IgD-negative memory B cell (primary cell): Measurements from ENCODE around the gene TMEM229B. TPM values are rescaled to one million over a fixed set of nuclear protein-coding genes. Genes with fewer than 3 reads are reported as not detected.

ENCODE experiments used
- H3K27ac Mint-ChIP-seq, 3 donors: one replicate each; pipeline ENCODE4 v1.8.0; 2020 to 2022; ENCODE audit warnings: mild to moderate bottlenecking in 3 of 3, mixed read lengths in 3 of 3, moderate library complexity in 1 of 3
- H3K27me3 Mint-ChIP-seq: one replicate; pipeline ENCODE4 v1.8.0; 2021; ENCODE audit warnings: mixed read lengths
- H3K36me3 Mint-ChIP-seq: one replicate; pipeline ENCODE4 v1.8.0; 2020; ENCODE audit warnings: mild to moderate bottlenecking, mixed read lengths
- H3K4me1 Mint-ChIP-seq, 3 donors: one replicate each; pipeline ENCODE4 v1.8.0; 2020 to 2022; ENCODE audit warnings: mixed read lengths in 3 of 3, mild to moderate bottlenecking in 1 of 3
- H3K4me3 Mint-ChIP-seq, 4 donors: one replicate each; pipeline ENCODE4 v1.8.0; 2020 to 2022; ENCODE audit warnings: mild to moderate bottlenecking in 4 of 4, mixed read lengths in 4 of 4, moderate library complexity in 3 of 4
- H3K9me3 Mint-ChIP-seq, 3 donors: one replicate each; pipeline ENCODE4 v1.8.0; 2020 to 2021; ENCODE audit warnings: mixed read lengths in 3 of 3, mild to moderate bottlenecking in 1 of 3
- polyA plus RNA-seq: library from polyadenylated mRNA; unstranded; fragments of 300-500 nt; fragmentation: Illumina TruSeq; gene quantifications from one replicate; pipeline ENCODE4 v1.2.3, GENCODE V29; 2021

Gene TMEM229B
- polyA plus RNA-seq, 1 donor from 2014 or later, result 7.0 TPM

DNA sequence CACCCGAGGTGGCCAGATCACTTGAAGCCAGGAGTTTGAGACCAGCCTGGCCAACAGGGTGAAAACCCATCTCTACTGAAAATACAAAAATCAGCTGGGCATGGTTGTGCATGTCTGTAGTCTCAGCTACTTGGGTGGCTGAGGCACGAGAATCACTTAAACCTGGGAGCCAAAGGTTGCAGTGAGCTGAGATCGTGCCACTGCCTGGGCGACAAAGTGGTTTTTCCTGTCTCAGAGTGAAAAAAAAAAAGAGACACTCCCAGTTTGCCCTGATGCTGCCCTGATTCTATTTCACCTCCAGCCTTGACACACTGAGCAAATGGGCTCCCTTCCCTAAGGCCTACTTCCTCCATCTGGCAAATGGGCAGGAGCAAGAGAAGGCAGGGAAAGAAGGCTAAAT is 48.0 kb downstream of the TMEM229B start:
- Mint-ChIP-seq H3K27me3 (peaks cover 1% of the 10 kb centered on the region), H3K9me3 (no peaks in the 10 kb centered on the region), H3K27ac (no peak overlapping the region), H3K4me3 (no peak overlapping the region), H3K36me3 (peaks cover 2% of the 10 kb centered on the region), H3K4me1 (peaks cover 0 to 1% (median 0%) of the 10 kb centered on the region in 3 donors)

DNA sequence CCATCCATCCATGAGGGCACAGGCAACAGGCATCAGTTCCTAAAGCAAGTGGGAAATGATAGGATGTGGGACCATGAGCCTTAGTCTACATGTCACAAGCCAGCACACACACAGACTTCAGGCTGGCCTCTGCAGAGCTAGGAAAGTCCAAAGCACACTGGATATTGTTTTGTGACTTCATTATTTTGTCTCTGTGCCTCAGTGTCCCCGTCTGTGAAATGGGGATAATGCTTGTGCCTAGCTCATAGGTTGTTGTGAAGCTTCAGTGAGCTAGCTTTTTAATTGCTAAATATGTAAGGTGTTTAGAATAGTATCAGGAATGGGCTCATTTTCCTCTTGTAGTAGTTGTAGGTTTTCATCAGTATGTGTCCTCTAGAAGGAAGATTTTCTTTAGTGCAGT is 49.6 kb downstream of the TMEM229B start:
- Mint-ChIP-seq H3K9me3 (no peaks in the 10 kb centered on the region), H3K4me1 (peaks cover 0 to 5% (median 3%) of the 10 kb centered on the region in 3 donors), H3K27ac (no peak overlapping the region), H3K4me3 (no peak overlapping the region), H3K27me3 (peaks cover 5% of the 10 kb centered on the region), H3K36me3 (no peaks in the 10 kb centered on the region)

DNA sequence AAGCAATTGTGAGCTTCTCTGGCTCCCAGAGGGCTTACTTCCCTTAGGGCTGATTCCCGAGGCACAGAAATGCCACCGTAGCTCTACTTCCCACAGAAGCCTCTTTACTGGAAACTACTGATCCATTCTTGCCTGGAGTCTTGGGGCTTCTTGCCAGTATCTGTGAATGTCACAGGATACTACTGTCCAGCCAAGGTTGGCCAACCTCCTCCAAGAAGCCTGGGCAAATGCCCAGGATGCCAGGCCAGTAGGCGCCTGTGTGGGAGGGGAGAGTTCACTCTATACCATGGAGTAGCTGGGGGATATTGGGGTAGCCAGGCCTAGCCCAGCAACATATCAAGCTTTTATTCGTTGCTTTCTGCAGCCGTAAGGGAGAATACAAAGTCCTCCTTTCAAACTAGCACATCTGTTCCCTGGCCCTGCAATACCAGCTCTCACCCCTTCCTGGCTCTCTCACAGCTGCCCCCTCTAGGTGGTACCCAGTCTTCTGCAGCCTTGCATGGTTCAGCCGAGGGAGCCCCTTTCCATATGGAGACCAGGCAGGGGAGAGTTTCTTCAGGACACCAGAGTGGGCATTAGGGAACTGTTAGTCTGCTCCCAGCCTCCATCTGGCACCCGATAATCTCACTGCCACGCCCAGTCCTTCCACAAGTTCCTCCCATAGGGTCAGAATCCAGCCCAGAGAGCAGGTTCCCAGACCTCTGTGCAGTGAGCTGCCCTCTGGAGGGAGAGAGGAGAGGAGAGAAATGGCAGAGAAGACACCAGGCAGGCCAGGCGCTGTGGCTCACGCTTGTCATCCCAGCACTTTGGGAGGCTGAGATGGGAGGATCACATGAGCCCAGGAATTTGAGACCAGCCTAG is 52.3 kb downstream of the TMEM229B start:
- Mint-ChIP-seq H3K27me3 (peaks cover 5% of the 10 kb centered on the region), H3K4me3 (no peak overlapping the region), H3K36me3 (peaks cover 2% of the 10 kb centered on the region), H3K4me1 (peaks cover 0 to 5% (median 3%) of the 10 kb centered on the region in 3 donors), H3K27ac (no peak overlapping the region), H3K9me3 (no peaks in the 10 kb centered on the region)

DNA sequence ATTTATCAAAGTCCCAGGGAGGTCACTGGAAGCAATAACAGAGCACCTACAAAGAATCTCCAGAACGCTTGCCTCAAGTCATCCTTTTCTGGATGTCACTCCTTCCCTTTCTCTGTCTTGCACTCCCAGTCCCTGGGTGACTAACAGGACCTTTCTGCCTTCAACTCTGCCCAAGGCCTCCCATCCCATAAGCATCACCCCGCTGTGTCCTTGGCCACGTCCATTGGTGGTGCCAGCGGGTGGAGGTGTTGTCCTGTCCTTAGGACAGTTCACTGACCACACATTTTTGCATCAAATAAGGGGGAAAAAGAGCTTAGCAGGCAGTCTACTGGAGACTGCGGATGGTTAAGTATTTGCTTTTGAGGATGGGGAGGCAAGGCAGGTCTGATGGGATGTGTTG is 52.9 kb downstream of the TMEM229B start:
- peaks cover 5% of the 10 kb centered on the region for H3K27me3 Mint-ChIP-seq
- no peaks in the 10 kb centered on the region for H3K9me3 Mint-ChIP-seq
- H3K27ac Mint-ChIP-seq, result peak overlapping the region in 1 of 3 donors; percentile 39

DNA sequence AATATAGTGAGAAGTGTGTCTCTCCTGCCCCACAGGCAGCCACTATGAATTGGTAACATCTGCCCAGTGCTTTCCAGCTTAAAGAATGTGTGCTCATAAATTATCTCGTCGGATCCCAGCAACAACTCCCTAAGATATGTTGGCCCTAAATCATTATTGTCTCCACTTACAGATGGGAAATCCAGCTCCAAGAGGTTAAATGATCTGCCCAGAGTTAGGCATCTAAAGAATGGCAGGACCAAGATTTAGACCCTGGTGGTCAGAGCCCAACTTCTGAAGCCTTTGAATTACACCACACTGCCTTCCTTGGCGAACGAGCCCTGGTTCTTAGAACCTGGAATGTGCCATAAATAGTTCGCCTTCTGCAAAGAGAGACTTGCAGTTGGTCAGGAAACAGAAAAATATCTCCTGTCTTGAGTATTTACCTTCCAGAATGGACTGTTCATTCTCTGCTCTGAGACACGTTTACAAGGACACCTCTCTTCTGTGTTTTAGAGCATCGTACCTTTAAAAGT is 56.4 kb downstream of the TMEM229B start:
- Mint-ChIP-seq H3K9me3 (no peaks in the 10 kb centered on the region), H3K4me3 (no peak overlapping the region), H3K36me3 (peaks cover 2% of the 10 kb centered on the region), H3K27me3 (peaks cover 8% of the 10 kb centered on the region), H3K4me1 (peaks cover 3 to 4% (median 3%) of the 10 kb centered on the region in 3 donors), H3K27ac (no peak overlapping the region)

More for the DNA sequence above, 52.9 kb downstream of the TMEM229B start:
- H3K36me3 Mint-ChIP-seq, result peaks cover 2% of the 10 kb centered on the region
- no peak overlapping the region for H3K4me3 Mint-ChIP-seq
- peaks cover 0 to 5% (median 3%) of the 10 kb centered on the region in 3 donors for H3K4me1 Mint-ChIP-seq

DNA sequence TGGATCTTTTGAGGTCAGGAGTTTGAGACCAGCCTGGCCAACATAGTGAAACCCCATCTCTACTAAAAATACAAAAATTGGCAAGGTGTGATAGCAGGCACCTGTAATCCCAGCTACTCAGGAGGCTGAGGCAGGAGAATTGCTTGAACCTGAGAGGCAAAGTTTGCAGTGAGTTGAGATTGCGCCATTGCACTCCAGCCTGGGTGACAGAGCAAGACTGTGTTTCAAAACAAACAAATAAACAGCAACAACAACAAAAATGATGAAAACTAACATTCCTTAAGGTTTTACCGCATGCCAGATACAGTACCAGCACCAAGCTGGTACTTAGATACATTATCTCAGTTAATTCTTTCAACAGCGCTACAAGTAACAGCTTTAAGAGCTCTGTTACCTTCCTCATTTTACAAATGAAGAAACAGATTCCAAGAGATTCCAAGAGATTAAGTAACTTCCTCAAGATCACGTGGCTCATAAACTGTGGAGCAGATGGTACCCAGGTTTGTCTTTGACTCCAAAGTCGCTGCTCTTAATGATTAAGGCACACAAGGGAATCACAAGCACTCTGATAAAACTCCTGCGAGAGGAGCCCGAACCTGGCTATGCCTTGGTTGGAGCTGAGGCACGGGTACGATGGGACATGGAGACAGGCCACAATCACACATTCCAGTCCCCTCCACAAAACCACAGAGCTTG is 58.9 kb downstream of the TMEM229B start:
- peaks cover 9% of the 10 kb centered on the region for H3K27me3 Mint-ChIP-seq
- H3K4me3 Mint-ChIP-seq, result no peak overlapping the region
- no peaks in the 10 kb centered on the region for H3K9me3 Mint-ChIP-seq
- peaks cover 3 to 6% (median 5%) of the 10 kb centered on the region in 3 donors for H3K4me1 Mint-ChIP-seq
- H3K27ac Mint-ChIP-seq, result peak overlapping the region in 1 of 3 donors; percentile 57
- H3K36me3 Mint-ChIP-seq, result peaks cover 2% of the 10 kb centered on the region

DNA sequence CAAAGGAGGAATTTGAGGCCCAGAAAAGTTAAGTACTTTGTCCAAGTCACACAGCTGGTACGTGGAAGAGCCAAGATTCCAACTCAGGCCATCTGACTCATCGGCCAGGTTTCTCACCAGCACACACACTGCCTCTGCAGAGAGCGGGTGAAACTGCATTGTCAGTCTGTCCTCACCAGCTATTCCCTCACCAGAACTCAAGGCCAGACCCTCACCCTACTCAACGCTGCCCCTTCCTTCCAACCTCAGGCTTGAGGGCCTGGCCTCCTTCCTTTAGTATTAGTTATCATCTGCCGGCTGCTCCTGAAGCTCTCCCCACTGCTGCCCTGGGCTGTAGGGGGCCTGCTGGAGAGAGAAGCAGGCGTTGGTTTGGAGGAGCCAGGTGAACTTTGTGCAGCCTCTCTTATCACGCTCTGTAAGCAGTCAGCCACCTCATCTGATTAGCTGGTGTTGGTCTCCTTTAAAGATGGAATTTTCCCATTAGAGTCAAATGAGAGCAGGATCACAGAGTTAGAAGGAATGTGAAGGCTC is 60.0 kb downstream of the TMEM229B start:
- Mint-ChIP-seq H3K4me3 (no peak overlapping the region), H3K36me3 (peaks cover 2% of the 10 kb centered on the region), H3K27me3 (peaks cover 9% of the 10 kb centered on the region), H3K27ac (no peak overlapping the region), H3K4me1 (peaks cover 0 to 5% (median 3%) of the 10 kb centered on the region in 3 donors), H3K9me3 (no peaks in the 10 kb centered on the region)

DNA sequence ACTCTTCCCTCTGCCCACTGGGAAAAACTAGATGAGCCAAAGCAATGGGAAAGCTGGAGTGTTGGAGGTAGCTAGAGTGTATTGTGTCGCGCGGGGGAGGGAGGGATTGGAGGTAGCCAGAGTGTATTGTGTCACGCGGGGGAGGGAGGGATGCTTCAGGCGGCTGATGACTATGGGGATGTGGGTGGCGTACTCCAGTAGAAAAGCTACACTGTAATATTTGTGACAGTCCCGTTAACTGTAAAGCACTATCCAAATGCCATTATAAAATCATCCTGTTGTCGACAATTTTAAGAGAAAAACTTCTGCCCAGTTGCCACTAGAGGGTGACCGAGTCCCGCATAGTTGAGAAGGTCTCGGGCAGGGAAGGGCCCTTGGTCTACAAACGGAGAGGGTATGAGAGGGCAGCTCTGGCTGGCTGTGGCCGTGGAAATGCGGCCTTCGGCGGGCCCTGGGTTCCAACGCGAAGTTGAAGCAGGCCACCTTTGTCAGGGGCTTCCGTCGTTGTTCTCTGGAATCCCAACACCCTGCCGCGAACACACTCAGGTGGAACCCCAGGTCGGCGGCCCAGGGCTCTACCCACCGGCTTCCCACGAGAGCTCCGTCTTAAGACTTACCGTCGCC is 61.4 kb downstream of the TMEM229B start:
- Mint-ChIP-seq H3K27me3 (peaks cover 11% of the 10 kb centered on the region), H3K27ac (peak overlapping the region in 1 of 3 donors; percentile 62), H3K9me3 (no peaks in the 10 kb centered on the region), H3K4me3 (peak overlapping the region in 1 of 4 donors; percentile 13), H3K4me1 (peaks cover 0 to 5% (median 3%) of the 10 kb centered on the region in 3 donors), H3K36me3 (no peaks in the 10 kb centered on the region)

DNA sequence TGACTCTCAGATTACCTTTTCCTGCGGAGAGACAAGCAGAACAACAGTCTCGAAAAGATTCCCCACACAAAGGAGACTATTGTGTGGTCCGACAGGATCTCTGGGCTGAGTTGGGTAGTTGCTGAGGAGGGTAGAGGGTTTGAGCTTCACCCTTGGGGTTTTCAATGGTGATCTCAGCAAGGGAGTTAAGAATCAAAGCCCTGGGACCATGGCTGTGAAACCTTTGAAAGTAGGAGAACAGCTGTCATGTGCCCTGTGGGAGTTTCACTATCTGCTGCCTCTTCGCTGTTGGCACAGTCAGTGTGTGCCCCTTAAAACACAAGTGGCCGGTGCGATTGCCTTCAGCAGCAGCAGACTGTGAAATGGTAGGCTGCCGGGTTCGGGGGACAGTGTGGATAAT is 62.4 kb downstream of the TMEM229B start:
- Mint-ChIP-seq H3K9me3 (no peaks in the 10 kb centered on the region), H3K27me3 (peaks cover 11% of the 10 kb centered on the region), H3K36me3 (no peaks in the 10 kb centered on the region), H3K4me1 (peaks cover 0 to 5% (median 3%) of the 10 kb centered on the region in 3 donors), H3K27ac (no peak overlapping the region), H3K4me3 (no peak overlapping the region)

DNA sequence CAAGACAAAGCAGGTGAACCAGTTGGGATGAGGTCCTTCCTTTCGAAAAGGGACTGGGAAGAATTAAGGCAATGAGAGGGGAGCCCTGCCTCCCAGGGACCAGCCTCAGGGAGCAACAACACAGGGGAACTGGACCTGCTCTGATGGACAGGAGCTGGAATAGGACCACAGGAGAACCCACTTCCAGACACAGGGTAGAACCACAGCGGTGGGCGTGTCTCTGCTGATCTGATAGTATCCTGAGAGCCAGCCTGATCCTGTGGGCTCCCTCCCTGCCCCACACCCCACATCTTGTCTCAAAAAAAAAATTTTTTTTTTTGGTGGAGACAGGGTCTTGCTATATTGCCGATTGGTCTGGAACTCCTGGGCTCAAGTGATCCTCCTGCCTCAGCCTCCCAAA is 62.9 kb downstream of the TMEM229B start:
- H3K36me3 Mint-ChIP-seq, result no peaks in the 10 kb centered on the region
- no peak overlapping the region for H3K27ac Mint-ChIP-seq
- no peak overlapping the region for H3K4me3 Mint-ChIP-seq
- H3K4me1 Mint-ChIP-seq, result peaks cover 0 to 5% (median 3%) of the 10 kb centered on the region in 3 donors
- H3K9me3 Mint-ChIP-seq, result no peaks in the 10 kb centered on the region
- H3K27me3 Mint-ChIP-seq, result peaks cover 11% of the 10 kb centered on the region

DNA sequence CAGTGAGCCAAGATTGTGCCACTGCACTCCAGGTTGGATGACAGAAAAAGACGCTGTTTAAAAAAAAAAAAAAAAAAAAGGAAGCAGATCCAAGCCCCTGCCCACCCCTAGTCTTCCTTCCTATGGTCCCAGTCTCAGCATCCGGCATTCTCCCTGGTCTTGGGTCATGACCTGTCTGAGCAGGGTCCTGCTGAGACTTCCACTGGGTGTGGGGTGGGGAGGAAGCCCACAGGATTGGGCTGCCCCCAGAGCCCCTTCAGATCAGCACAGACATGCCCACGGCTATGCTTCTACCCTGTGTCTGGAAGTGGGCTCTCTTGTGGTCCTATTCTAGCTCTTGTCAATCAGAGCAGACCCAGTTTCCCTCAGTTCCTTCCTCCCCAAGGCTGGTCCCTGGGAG is 64.0 kb downstream of the TMEM229B start:
- Mint-ChIP-seq H3K27ac (no peak overlapping the region), H3K4me1 (peaks cover 0 to 5% (median 3%) of the 10 kb centered on the region in 3 donors), H3K27me3 (peaks cover 11% of the 10 kb centered on the region), H3K4me3 (peak overlapping the region in 1 of 4 donors; percentile 17), H3K36me3 (no peaks in the 10 kb centered on the region), H3K9me3 (no peaks in the 10 kb centered on the region)

DNA sequence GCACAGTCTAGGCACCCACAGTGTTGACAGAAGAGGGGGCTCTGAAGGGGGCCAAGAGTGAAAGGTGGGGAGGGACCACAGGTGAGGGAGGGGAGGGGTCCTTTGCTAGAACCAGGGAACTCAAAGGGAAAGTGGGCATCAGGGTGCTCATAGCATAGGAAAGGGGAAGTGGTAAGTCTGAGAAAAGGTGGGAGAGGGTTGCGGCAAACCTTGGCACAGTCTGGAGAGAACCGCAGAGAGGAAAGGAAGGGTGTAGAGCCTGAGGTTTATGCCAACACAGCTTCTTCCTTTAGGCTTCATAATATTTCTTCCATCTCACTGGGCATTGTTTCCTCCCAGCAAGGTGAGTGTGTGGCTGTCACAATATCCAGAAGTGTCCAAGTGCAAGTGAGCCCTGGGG is 65.1 kb downstream of the TMEM229B start:
- Mint-ChIP-seq H3K4me3 (no peak overlapping the region), H3K9me3 (no peaks in the 10 kb centered on the region), H3K27ac (no peak overlapping the region), H3K27me3 (peaks cover 11% of the 10 kb centered on the region), H3K4me1 (peaks cover 0 to 5% (median 3%) of the 10 kb centered on the region in 3 donors), H3K36me3 (no peaks in the 10 kb centered on the region)

DNA sequence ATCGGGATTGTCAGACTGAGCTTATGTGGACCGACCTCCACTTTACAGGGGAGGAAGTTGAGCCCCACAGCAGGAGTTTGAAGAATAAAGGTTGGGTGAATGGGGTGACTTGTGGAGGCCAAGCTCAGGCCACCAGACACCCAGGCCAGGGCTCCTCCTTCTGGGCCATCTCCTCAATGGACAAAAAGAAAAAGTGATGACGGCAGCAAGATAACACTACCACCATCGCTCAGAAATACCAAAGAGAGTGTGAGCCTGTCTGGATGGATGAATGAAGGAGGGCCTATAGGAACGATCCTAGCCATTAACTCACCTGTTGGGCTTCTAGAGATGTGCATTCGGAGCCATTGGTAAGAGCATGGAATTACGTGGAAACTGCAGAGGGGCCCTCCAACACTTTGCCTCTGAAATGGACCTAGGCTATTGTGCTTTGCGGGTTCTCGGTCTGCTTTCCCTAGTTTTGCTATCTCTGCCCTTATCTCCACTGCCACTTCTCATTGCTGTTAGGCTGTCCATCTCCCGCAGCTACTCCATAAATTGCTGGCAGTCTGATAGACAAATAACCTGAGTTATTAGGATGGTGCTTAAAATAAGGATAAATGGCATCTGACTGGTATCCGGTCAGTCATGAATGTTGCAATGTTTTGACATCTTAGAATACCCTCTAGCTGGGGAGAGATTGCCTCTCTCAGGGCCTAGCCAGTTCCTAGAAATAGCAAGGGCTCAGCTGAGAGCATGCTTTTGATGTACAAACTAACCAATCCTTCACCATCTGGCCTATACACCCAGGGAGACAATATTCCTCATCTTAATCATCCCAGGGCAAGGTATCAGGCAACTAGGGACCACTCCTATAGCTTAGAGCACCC is 66.9 kb downstream of the TMEM229B start:
- Mint-ChIP-seq H3K36me3 (no peaks in the 10 kb centered on the region), H3K4me3 (no peak overlapping the region), H3K9me3 (no peaks in the 10 kb centered on the region), H3K27me3 (peaks cover 8% of the 10 kb centered on the region), H3K27ac (no peak overlapping the region), H3K4me1 (peaks cover 0 to 3% (median 0%) of the 10 kb centered on the region in 3 donors)
